Tibial nerve (tissue), 3 donors: ENCODE data around the gene OR9G4.
A peak's percentile ranks its signal among the peaks of the same experiment; 100 is the strongest.

Experiments used
- POLR2A ChIP-seq, 2 donors: fragments of 450-650 bp; IDR thresholded peaks; one replicate each; pipeline ENCODE4 v1.6.1; 2017; ENCODE audit warnings: antibody characterized with exemption in 2 of 2, mild to moderate bottlenecking in 2 of 2, moderate library complexity in 2 of 2
- TF ChIP-seq, protein P1 (sequence below), 5 experiments: fragments of 200-600 bp in 3 of 5; fragments of 450-650 bp in 2 of 5; sonication (generic) in 3 of 5; IDR thresholded peaks; one replicate each; pipeline ENCODE4 v1.5.1; 2016 to 2019; ENCODE audit warnings: antibody characterized with exemption in 5 of 5, mild to moderate bottlenecking in 3 of 5, moderate library complexity in 2 of 5

GRCh38 chr11:56783448-56784041 lies 35.0 kb upstream of the OR9G4 start:
- TF ChIP-seq POLR2A (IDR thresholded peaks at IDR 0.05) = no peak
- TF ChIP-seq, protein P1, sequence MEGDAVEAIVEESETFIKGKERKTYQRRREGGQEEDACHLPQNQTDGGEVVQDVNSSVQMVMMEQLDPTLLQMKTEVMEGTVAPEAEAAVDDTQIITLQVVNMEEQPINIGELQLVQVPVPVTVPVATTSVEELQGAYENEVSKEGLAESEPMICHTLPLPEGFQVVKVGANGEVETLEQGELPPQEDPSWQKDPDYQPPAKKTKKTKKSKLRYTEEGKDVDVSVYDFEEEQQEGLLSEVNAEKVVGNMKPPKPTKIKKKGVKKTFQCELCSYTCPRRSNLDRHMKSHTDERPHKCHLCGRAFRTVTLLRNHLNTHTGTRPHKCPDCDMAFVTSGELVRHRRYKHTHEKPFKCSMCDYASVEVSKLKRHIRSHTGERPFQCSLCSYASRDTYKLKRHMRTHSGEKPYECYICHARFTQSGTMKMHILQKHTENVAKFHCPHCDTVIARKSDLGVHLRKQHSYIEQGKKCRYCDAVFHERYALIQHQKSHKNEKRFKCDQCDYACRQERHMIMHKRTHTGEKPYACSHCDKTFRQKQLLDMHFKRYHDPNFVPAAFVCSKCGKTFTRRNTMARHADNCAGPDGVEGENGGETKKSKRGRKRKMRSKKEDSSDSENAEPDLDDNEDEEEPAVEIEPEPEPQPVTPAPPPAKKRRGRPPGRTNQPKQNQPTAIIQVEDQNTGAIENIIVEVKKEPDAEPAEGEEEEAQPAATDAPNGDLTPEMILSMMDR (IDR thresholded peaks at IDR 0.05) = peak in 4 of 5 experiments; percentile 31 to 51 (median 40)
